ENCODE results near the gene LAMC1.

The LAMC1 gene

GRCh38 chr1:183033205-183033604 is 10.0 kb downstream of the LAMC1 start (continued):
- TF ChIP-seq ZNF518A (tag by site-specific recombination; conservative IDR thresholded peaks at IDR 0.05; ENCODE audit: low read depth): no peak
- TF ChIP-seq ZBTB49 (tag by site-specific recombination; IDR thresholded peaks at IDR 0.05; ENCODE audit: low read depth): no peak
- no peak for TF ChIP-seq ZNF23 (tag by site-specific recombination; IDR thresholded peaks at IDR 0.05; ENCODE audit: borderline replicate concordance)

- peaks cover 22% of the 10 kb centered on the region for H3K4me1 ChIP-seq (ENCODE audit: control insufficient read depth, insufficient read depth, low read length)
- ChIA-PET CTCF (interaction anchor here (1.0 to 1.1 kb wide), 3 partner anchors 12 to 55 kb away, joined by 3 read pairs; no protein-coding TSS in a partner anchor), POLR2A (no interaction called here)
- H3K36me3 ChIP-seq (ENCODE audit: control insufficient read depth in 2 of 2, insufficient read depth in 1 of 2, low read length in 2 of 2): no peaks in the 10 kb centered on the region; a peak in 1 of 3 replicates
- no peaks in the 10 kb centered on the region for H3K9me3 ChIP-seq (ENCODE audit: control insufficient read depth, insufficient read depth, low read depth, low read length)
- no peak overlapping the region for H3K4me3 ChIP-seq (ENCODE audit: low read depth, low read length)
- no peak for TF ChIP-seq ZFP37 (tag by site-specific recombination; IDR thresholded peaks at IDR 0.05)
- H3K27ac ChIP-seq (ENCODE audit: extremely low read depth, low read depth, low read length): no peak overlapping the region
Measured at GRCh38 chr1:183034682-183035081, 11.5 kb downstream of the LAMC1 start.

- Histone ChIP-seq H3K4me3 (ENCODE audit: low read depth, low read length) (no peak overlapping the region), H3K27ac (ENCODE audit: extremely low read depth, low read depth, low read length) (no peak overlapping the region), H3K36me3 (ENCODE audit: control insufficient read depth in 2 of 2, insufficient read depth in 1 of 2, low read length in 2 of 2) (no peaks in the 10 kb centered on the region; a peak in 1 of 3 replicates), H3K4me1 (ENCODE audit: control insufficient read depth, insufficient read depth, low read length) (peaks cover 32% of the 10 kb centered on the region), H3K9me3 (ENCODE audit: control insufficient read depth, insufficient read depth, low read depth, low read length) (no peaks in the 10 kb centered on the region)
- ChIA-PET CTCF (no interaction called here), POLR2A (interaction anchor here (1.5 kb wide), 1 partner anchor 10 kb away, joined by 4 read pairs; no protein-coding TSS in a partner anchor)
- TF ChIP-seq PRDM1 (tag by site-specific recombination; IDR thresholded peaks at IDR 0.05) (peak; percentile 83), PRDM6 (tag by site-specific recombination; IDR thresholded peaks at IDR 0.05) (peak; percentile 61), IKZF3 (tag by site-specific recombination; IDR thresholded peaks at IDR 0.05) (peak; percentile 55), ZNF837 (tag by site-specific recombination; IDR thresholded peaks at IDR 0.05) (no peak), BCL6B (tag by site-specific recombination; IDR thresholded peaks at IDR 0.05) (0 out of 2 replicates have a peak, but pooled peaks have one; percentile 43)
Measured at GRCh38 chr1:183038333-183038866, 15.2 kb downstream of the LAMC1 start.

All from HEK293 (cell line).